ENCODE measurements around the gene DDIT4. TPM values are rescaled to one million over a fixed set of nuclear protein-coding genes. Genes with fewer than 3 reads are reported as not detected.

DDIT4 gene
- total and polyA plus RNA-seq, 9 of the 15 experiments (the other 6 are each of a cell fraction or from before 2014, with no cell fraction given), result 8.2 to 675 (median 159) TPM

DNA sequence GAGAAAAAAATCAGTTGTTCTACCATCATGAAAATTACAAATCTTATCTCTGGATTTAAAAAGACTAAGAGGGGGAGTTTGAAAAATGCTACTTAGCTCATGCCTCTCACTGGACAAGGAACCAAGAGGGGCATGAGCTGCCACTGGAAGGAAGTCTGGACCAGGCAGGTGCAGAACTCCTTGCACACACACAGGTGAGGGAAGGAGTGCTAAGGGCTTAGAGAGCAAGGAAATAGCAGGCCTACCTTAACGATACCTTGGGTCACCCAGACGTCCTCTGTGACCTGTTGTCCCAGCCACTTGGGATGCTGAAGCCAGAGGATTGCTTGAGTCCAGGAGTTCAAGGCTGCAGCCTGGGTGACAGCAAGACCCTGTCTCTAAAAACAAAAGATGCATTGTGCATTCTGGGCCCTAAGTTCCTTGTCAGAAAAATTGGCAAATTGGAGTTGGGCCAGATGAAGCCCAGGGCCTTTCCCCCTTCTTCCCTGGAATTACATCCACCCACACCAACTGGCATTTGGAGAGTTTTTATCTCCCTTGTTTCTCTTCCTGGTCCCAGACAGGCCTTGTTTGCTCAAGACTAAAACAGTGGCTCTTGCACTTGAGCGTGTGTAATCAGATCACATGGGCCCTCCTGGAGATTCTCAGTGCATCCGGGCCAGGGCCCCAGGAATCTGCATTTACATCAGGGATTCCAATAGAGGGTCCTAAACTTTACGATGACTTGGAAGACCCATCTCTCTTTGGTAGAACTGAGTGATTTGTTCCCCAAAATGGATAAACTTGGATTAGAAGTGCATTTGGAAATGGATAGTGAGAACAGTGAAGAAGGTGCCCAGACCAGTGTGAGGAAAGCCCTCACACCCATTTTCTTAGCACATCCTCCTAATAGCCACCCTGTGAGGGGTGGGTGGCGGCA, 3.0 kb downstream of the DDIT4 start (continued):
- TF ChIP-seq, protein P1, sequence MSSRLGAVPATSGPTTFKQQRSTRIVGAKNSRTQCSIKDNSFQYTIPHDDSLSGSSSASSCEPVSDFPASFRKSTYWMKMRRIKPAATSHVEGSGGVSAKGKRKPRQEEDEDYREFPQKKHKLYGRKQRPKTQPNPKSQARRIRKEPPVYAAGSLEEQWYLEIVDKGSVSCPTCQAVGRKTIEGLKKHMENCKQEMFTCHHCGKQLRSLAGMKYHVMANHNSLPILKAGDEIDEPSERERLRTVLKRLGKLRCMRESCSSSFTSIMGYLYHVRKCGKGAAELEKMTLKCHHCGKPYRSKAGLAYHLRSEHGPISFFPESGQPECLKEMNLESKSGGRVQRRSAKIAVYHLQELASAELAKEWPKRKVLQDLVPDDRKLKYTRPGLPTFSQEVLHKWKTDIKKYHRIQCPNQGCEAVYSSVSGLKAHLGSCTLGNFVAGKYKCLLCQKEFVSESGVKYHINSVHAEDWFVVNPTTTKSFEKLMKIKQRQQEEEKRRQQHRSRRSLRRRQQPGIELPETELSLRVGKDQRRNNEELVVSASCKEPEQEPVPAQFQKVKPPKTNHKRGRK (tag; IDR thresholded peaks at IDR 0.05), result no peak
- no peak for TF ChIP-seq NR3C1 (CRISPR knock-in tag; IDR thresholded peaks at IDR 0.05)
- no peak for TF ChIP-seq ZNF124 (CRISPR knock-in tag; IDR thresholded peaks at IDR 0.05)
- TF ChIP-seq KDM1A (IDR thresholded peaks at IDR 0.05), result no peak
- TF ChIP-seq CBX5 (IDR thresholded peaks at IDR 0.05; ENCODE audit: borderline replicate concordance, low read depth), result no peak
- TF ChIP-seq NR0B1 (IDR thresholded peaks at IDR 0.05; ENCODE audit: partially characterized antibody), result no peak
- TF ChIP-seq CHD7 (IDR thresholded peaks at IDR 0.05; ENCODE audit: low read depth, low read length), result no peak
- TF ChIP-seq ZBTB7A (IDR thresholded peaks at IDR 0.05; ENCODE audit: borderline replicate concordance, control insufficient read depth, low read depth, low read length), result no peak
- TF ChIP-seq ZNF76 (CRISPR knock-in tag; IDR thresholded peaks at IDR 0.05; ENCODE audit: borderline replicate concordance), result peak; percentile 74; the same call in 1 of the 2 replicates
- TF ChIP-seq TEAD2 (tag; IDR thresholded peaks at IDR 0.05), result no peak
- TF ChIP-seq FOXJ2 (tag; IDR thresholded peaks at IDR 0.05), result peak; percentile 18; the same call in 1 of the 2 replicates
- 0 out of 2 replicates have a peak, but pooled peaks have one; percentile 60 for TF ChIP-seq ZNF644 (tag; IDR thresholded peaks at IDR 0.05; ENCODE audit: low read depth)
